Stimulated activated CD4-positive, alpha-beta T cell treated with anti-CD3 and anti-CD28 coated beads, Interleukin-1b, Interleukin-23, amount 100 ng/mL, for 24 hours (primary cell): Measurements from ENCODE around the gene NREP.
"Not testable (repeated sequence)": the region's sequence is repeated elsewhere in the genome, so short reads cannot be mapped to it uniquely, and the experiment has no call there.

Experiments used
- DNase-seq, 4 experiments: peaks; one replicate each; pipeline ENCODE4 v3.0.0-alpha.2; 2020; ENCODE audit warnings: low read depth in 4 of 4, low spot score in 1 of 4

NREP gene

GRCh38 chr5:111739416-111739815 lies 17.6 kb downstream of the NREP start:
- DNase-seq = no peak

GRCh38 chr5:111738118-111738517 lies 18.9 kb downstream of the NREP start:
- no peak for DNase-seq

GRCh38 chr5:111737716-111738115 lies 19.3 kb downstream of the NREP start:
- DNase-seq = no peak

GRCh38 chr5:111735583-111736270 lies 21.3 kb downstream of the NREP start:
- peak in 2 of 4 experiments; percentile 2 to 16 for DNase-seq

- DNase-seq = no peak
Observed at GRCh38 chr5:111734597-111734996, 22.4 kb downstream of the NREP start.

GRCh38 chr5:111734013-111734412 lies 23.0 kb downstream of the NREP start:
- no peak for DNase-seq

GRCh38 chr5:111733571-111733970 lies 23.4 kb downstream of the NREP start:
- DNase-seq = no peak

- no peak for DNase-seq
Observed at GRCh38 chr5:111731638-111732037, 25.4 kb downstream of the NREP start.

GRCh38 chr5:111730659-111731382 lies 26.2 kb downstream of the NREP start:
- no peak for DNase-seq

GRCh38 chr5:111728941-111729340 lies 28.1 kb downstream of the NREP start:
- no peak for DNase-seq

GRCh38 chr5:111726986-111727385 lies 30.0 kb downstream of the NREP start:
- no peak for DNase-seq

GRCh38 chr5:111722140-111722539 lies 34.9 kb downstream of the NREP start:
- no peak for DNase-seq

GRCh38 chr5:111720333-111720890 lies 36.6 kb downstream of the NREP start:
- no peak for DNase-seq

GRCh38 chr5:111719773-111720172 lies 37.2 kb downstream of the NREP start:
- no peak for DNase-seq

GRCh38 chr5:111716789-111717188 lies 40.2 kb downstream of the NREP start:
- DNase-seq = not testable (repeated sequence)

GRCh38 chr5:111707630-111708164 lies 49.3 kb downstream of the NREP start:
- DNase-seq = no peak

GRCh38 chr5:111706345-111706744 lies 50.6 kb downstream of the NREP start:
- no peak for DNase-seq

- no peak for DNase-seq
Observed at GRCh38 chr5:111704452-111705085, 52.4 kb downstream of the NREP start.

- DNase-seq = no peak
Observed at GRCh38 chr5:111703662-111704061, 53.3 kb downstream of the NREP start.

GRCh38 chr5:111699976-111700375 lies 57.0 kb downstream of the NREP start:
- DNase-seq = no peak

- no peak for DNase-seq
Observed at GRCh38 chr5:111699324-111699723, 57.7 kb downstream of the NREP start.
